GM12865 (cell line): Measurements from ENCODE around the gene UGP2.

Experiments
- DNase-seq: peaks from one replicate; pipeline ENCODE4 v3.0.0; 2010; ENCODE audit warnings: low read depth
- H3K4me3 ChIP-seq: 2 replicates; pipeline ENCODE4 v1.5.1; 2011; ENCODE audit warnings: mild to moderate bottlenecking, low read depth, low read length, control low read depth
- TF ChIP-seq, protein P1 (sequence below): IDR thresholded peaks from 2 replicates; pipeline ENCODE4 v1.5.1; 2011; ENCODE audit warnings: low read length, control low read depth, low read depth, inconsistent platforms; ENCODE audit not compliant: insufficient read depth; ENCODE audit errors: missing control alignments

The UGP2 gene

DNA sequence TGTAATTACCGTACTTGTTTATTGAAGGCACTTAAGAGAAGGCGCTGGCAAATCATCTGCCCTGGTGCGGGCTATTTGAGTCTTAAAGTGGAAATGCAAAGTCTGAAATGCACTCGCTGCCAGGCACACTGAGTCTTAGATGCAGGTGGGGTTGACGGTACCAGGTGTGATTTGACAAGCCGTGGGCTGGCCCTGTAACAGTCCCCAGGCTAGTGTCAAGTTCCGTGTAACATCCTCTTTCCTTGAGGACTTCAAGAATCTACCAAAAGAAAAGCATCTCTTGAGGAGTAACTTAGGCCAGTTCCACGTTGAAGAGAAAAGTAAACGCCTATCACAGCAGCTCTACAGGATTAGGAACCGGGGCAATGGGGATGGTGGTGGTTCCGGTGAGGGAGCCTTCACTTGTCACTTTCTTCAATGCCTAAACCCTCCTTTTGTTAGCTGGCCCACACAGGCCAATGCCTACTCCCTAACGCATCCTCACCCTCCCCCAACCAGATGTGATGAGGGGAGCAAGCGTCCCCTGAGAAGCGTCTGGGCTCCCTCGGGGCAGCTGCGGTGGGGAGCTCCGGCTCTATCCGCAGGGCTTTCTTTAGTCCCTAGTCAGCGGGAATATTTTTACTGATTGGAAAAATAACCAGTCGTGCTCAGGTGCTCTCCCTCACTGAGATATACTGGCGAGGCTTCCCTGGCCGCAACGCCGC lies 1.5 kb upstream of the UGP2 start:
- DNase-seq, result peak; percentile 40
- TF ChIP-seq, protein P1, sequence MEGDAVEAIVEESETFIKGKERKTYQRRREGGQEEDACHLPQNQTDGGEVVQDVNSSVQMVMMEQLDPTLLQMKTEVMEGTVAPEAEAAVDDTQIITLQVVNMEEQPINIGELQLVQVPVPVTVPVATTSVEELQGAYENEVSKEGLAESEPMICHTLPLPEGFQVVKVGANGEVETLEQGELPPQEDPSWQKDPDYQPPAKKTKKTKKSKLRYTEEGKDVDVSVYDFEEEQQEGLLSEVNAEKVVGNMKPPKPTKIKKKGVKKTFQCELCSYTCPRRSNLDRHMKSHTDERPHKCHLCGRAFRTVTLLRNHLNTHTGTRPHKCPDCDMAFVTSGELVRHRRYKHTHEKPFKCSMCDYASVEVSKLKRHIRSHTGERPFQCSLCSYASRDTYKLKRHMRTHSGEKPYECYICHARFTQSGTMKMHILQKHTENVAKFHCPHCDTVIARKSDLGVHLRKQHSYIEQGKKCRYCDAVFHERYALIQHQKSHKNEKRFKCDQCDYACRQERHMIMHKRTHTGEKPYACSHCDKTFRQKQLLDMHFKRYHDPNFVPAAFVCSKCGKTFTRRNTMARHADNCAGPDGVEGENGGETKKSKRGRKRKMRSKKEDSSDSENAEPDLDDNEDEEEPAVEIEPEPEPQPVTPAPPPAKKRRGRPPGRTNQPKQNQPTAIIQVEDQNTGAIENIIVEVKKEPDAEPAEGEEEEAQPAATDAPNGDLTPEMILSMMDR, result no peak
- H3K4me3 ChIP-seq, result peak overlapping the region; percentile 77

DNA sequence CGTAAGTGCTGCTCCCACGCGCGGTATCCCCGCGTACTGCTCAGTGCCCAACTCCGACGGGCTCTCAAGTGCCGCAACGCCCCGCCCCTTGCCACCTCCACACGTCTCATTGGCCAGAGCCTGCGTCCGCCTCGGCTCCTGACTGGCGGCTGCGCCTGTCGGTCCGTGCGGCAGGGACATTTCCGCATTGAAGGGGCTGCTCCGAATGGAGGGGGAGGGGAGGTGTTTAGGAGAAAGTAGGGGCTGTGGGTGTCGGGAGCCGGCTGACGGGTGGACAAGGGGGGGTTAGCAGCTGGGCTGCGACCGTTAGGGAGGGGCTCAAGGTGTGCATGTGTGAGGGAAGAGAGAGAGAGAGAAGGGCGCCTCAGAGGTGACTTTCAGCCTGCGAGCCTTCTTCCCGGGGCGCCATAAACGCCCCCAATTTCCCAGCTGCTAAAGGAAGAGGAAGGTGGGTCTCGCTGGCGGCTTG lies 877 bp upstream of the UGP2 start:
- peak; percentile 99 for DNase-seq
- peak overlapping the region; percentile 77 for H3K4me3 ChIP-seq
- TF ChIP-seq, protein P1, result peak; percentile 9

DNA sequence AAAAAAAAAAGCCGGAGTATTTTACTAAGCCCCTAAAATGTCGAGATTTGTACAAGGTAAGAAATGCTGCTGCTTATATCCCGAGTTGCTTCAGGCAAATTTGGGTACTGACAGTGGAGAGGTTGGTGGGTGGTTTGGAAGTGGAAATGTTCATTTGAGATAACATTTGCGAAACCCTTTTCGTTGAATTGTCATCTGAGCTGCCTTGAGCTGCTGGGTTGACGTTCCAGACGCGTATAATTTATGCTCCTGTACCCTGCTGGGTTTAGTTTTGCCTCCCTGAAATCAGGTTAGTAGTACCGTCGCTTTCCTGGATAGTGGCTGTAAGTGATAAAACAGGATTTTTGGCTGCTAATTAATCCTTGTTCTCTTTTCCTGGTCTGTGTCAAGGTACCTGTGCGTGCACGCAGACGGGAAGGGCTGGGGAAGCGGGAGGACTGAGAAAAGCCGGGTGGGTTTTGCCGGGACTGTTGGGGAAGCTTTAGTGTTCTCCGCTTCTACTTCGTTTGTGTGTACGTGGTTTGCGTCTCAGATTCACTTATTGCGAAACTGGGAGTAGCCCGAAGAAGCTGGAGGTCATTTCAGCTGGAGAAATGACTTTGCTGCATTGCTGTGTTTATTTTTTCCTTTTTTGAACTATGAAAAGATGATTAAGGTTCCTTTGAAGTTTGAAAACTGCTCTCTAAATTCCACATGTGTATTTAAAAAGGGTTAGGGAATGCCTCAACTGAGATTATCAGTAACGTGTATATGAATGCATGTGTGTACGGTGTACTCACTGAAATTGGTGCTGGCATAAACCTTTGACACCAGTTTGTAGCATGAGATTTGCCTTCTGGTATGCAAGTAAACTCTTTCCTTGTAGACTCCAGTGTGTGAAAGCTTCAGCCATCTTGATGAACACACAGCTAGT lies 709 bp downstream of the UGP2 start:
- peak; percentile 28 for DNase-seq
- TF ChIP-seq, protein P1, result no peak
- H3K4me3 ChIP-seq, result peak overlapping the region; percentile 77

GRCh38 chr2:63843093-63843492 lies 1.4 kb downstream of the UGP2 start:
- DNase-seq, result no peak

GRCh38 chr2:63843791-63844190 lies 2.1 kb downstream of the UGP2 start:
- H3K4me3 ChIP-seq, result no peak overlapping the region
- TF ChIP-seq, protein P1, result no peak
- DNase-seq, result no peak

More at GRCh38 chr2:63843093-63843492, 1.4 kb downstream of the UGP2 start:
- H3K4me3 ChIP-seq, result peak overlapping the region; percentile 77
- TF ChIP-seq, protein P1, result no peak

- TF ChIP-seq, protein P1, result no peak
- DNase-seq, result no peak
- H3K4me3 ChIP-seq, result no peak overlapping the region
Measured at GRCh38 chr2:63844616-63845015, 2.9 kb downstream of the UGP2 start.
